GM18526 (cell line): ENCODE measurements around the gene FRMPD4.

ENCODE experiments used
- POLR2A ChIP-seq: IDR thresholded peaks from 3 replicates; pipeline ENCODE4 v1.6.1; 2011; ENCODE audit not compliant: insufficient read length; ENCODE audit errors: extremely low read depth

The FRMPD4 gene

DNA sequence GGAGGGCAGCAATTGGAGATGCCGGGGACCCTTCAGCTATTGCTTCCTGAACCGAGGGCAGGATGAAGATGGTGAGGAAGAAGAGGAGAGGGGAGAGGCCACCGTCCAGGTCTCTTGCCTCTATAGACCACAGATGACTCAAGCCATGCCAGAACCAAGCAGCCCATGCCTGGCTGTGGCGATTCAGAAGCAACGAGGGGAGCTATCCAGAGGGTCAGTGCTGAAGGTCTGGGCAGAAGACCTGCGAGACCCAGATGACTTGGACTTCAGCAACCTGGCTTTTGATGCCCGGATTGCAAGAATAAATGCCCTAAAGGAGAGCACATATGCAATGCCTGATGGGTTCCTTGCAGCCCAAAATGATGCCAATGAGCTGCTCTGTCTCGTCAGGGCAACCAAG is 582.8 kb downstream of the FRMPD4 start:
- no peak for TF ChIP-seq POLR2A

DNA sequence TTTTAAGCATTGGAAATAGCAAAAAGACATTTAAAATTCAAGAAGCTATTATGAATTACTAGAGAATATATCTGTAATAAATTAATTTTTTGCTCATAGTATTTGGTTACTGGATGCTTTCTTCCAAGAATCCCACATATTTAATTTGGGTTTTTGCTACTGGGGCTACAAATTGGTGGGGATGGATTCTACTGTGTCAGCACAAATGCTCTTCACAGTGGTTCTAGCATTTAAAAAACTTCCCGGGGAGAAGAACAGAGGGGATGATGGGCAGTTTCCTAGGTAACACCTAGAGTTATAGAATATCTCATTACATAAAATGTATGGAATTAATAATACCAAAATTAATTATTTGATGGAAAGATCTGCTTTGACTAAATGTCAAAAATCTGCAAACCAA is 584.0 kb downstream of the FRMPD4 start:
- TF ChIP-seq POLR2A = no peak

DNA sequence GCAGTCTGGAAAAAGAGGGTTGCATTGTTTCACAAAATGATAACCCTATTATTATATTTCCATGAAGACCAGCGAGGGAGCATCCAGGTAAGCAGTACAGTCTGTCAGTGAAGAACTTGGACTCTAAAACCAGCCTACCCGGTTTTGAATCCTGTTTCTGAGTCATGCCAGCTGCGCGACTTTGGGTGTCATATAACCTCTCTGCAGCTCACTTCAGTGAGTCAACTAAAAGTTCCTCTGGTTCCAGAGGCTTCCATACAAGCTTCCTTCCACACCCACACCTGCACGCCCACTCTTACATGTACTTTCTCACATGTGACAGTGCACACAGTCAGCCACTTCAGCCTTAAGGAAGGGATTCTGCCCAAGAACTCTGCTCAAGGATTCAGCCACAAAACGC is 603.1 kb downstream of the FRMPD4 start:
- TF ChIP-seq POLR2A = no peak

GRCh38 chrX:12747433-12747832 is 609.2 kb downstream of the FRMPD4 start:
- TF ChIP-seq POLR2A = no peak

DNA sequence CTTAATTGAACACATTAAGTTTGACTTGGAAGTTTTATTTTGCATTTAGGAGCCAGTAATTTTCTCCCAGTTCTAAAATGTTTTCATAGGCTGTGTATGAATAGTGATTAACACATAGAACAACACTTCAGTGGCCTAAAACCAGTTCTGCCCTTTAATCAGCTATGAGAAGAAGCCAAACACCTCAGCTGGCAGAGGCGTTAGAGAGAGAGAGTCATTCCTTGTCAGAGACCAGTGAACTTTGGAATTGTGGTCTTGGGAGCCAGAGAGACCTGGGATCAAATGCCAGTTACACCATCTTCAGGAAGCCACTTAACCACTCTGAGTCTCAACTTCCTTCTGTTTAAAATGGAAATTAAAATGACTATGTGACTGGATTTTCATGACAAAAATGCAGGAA is 613.6 kb downstream of the FRMPD4 start:
- TF ChIP-seq POLR2A = no peak

DNA sequence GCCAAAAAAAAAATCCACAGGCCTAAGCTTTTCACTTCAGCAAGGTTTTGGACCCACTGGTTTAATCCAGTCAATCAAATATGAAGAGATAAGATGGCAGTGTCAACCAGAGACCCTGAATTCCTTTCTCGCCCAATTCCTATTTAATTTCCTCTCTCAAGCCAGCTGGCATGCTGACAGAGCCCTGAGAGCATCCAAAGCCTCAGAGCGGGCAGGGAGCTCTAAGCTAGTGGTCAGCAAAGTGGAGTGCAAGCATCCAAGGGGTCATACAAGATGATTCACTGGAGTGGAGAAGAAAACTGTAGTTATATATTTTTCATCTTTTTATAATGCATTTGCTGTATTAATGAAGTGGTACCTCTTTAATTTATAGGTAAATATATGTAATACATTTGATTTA is 615.1 kb downstream of the FRMPD4 start:
- TF ChIP-seq POLR2A = no peak

DNA sequence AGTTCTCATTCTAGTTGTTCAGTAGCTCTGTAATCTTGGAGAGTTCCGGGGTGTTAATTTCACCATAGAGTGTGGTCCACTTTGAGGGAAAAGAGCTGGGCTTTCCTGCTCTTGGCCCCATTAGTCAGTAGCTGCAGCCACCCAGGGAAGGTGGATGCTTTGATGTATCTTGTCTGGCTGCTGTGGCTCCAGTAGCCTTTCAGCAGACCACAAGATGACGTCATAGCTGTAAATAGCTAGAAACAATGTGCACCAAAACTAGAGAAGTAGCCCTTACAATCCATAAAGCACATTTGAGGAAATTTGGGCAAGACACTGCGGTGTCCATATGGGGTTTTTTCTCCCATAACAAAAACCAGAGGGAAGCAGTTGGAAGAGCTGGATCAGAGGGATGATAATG is 620.0 kb downstream of the FRMPD4 start:
- TF ChIP-seq POLR2A = no peak

DNA sequence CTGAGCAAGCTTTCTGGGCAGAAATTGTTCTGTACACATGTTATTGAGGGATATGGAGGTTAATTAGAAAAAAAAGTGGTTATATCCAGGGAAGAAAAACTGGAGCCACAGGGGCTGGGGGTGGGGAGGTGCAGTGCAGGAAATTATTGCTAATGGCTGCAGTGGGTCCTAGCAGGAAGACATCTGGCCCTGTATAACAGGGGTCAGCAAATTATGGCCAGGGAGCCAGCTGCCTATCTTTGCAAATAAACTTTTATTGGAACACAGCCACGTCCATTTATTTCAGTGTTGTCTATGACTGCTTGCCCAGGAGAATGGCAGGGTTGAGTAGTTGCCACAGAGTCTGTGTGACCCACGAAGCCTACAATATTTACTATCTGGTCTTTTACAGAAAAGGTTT is 629.6 kb downstream of the FRMPD4 start:
- no peak for TF ChIP-seq POLR2A

- TF ChIP-seq POLR2A = no peak
Measured at GRCh38 chrX:12768491-12768890, 630.2 kb downstream of the FRMPD4 start.

- no peak for TF ChIP-seq POLR2A
Measured at GRCh38 chrX:12770440-12770839, 632.2 kb downstream of the FRMPD4 start.

DNA sequence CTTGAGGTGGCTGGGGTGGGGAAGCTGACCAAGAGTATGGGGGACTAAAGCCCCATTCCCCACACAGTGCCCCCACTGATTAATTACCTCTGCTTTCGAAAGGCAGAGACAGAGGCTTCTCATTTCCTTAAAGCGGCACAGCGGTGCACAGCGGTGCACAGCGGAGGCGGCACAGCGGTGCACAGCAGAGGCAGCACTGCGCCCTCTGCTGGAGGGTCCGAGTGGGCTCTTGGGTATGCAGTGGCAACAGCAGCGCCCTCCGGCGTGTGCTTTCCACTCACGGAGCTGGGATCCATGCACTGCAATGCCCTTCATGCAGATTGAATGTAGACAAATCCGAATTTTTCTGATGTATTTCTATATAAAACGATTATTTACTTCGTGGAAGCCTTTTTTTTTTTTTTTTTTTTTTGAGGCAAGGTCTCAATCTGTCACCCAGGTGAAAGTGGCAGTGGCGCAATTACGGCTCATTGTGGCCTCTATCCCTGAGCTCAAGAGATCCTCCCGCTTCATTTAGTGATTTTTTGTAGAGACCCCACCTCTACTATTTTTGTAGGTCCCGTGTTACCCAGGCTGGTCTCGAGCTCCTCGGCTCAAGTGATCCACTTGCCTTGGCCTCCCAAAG is 633.3 kb downstream of the FRMPD4 start:
- no peak for TF ChIP-seq POLR2A
